ENCODE measurements around the gene DNAI4.
"Not testable (repeated sequence)": the region's sequence is repeated elsewhere in the genome, so short reads cannot be mapped to it uniquely, and the experiment has no call there.

DNAI4 gene

DNA sequence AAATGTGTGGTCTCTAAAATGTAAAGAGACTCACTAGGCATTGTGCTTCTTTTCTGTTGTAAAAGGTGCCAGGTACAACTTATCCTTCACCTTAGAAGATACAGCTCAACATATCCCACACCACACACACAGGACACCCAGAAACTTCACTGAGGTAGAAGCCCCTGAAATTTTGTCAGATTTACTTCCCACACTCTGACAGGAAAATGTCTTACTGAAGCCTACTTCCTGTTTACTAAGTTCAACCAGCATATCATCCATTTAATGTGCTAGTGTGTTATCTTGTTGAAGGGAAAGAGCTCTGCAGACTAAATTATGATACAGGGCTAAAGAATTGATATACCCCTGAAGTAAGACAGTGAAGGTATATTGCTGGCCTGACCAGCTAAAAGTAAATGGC, 83.7 kb downstream of the DNAI4 start:
- no peak for DNase-seq (ENCODE audit: low spot score)

DNA sequence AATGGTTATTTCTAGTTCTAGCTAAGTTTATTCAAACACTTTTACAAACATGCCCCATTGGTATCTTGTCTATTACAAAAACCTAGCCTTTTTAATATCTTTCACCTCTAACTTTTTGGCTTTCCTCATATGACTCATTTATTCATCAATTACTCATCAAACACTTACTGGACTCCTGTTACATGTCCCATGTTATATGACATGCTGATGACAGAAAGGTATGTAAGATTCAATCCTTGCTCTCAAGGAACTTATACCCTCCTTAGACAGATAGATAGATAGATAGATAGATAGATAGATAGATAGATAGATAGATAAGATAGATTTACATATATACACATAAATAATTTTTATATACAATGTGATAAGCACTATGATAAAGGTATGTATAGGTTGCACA, 89.7 kb downstream of the DNAI4 start:
- DNase-seq (ENCODE audit: low spot score): no peak

DNA sequence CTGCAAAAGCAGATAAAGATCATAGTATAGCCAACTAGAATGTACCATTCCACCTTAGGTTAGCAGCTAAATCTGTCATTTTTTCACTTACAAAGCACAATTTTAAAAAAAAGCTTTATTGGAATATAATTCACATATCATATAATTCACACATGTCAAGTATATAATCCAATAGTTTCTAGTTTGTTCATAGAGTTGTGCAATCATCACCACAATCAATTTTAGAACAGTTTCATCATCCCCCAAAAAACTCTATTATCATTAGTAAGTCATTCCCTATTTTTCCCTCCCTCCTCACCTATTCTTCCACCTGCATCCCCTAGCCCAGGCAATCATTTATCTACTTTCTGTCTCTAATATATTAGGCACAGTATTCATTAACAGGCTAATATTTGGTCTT, 91.5 kb downstream of the DNAI4 start:
- DNase-seq (ENCODE audit: low spot score): no peak

DNA sequence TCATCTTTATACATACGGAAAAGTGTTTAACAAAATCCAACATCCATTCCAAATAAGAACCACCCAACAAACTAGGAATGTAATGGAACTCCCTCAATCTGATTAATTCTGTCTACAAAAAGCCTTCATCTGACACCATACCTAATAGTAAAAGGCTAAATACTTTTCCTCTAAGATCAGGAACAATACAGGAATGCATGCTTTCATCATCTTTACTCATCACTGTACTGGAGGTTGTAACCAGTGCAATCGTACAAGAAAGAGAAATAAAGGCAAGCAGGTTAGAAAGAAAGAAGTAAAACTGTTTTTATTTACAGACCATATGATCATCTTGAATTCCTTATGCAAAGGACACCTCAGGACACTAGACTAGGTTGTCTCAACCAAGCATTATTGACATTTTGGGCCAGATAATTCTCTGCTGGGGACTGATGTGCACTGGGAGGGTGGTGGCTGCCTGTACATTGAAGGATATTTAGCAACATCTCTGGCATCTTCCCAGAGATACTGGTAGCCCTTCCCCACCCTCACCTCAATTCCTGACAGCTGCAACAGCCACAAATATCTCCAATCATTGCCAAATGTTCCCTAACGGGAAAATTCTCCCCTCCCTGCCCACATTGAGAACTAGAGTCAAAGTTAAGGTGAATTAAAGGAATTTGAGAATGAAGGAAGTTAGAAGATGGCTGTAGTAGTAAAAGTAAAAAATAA, 93.0 kb downstream of the DNAI4 start:
- no peak for DNase-seq (ENCODE audit: low spot score)

DNA sequence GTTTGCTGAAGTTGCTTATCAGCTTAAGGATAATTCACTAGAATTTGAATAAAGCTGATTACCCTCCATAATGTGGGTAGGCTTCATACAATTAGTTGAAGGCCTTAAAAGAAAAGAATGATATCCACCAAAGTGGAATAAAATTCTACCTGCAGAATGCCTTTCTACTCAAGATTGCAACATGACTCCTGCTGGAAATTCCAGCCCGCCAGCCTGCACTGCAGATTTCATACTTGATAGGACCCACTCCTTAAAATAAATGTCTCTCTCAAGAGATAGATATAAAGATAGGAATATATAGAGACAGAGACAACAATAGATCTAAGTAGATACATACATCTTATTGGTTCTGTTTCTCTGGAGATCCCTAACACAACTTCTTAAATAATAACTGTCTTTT, 99.9 kb downstream of the DNAI4 start:
- no peak for DNase-seq (ENCODE audit: low spot score)

DNA sequence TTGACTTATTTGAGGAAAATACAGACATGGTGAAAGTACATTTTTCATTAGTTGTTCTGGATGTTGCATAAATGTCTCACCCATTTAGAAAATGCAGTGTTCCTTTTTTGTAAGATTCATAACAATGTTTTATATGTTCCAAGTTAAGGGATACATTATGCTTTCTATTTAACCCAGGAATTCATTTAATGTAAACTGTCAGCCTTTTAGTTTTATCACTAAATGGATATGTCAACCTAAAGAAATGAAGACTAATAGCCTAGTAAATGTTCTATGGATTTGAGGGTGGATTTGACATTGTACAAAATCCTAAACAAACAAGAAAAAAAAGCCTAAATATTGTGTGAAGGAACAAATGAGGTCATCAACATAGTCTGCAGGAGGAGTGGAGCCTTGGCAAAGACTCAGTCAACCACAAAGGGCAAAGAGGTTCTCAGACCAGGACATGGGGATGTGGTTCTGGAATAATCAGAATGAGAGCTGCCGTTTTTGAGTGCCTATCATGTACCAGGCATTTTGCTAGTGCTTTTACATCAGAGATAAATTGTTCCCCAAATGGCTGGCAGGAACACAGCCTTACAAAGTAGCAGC, 114.8 kb downstream of the DNAI4 start:
- DNase-seq (ENCODE audit: low spot score): no peak

DNA sequence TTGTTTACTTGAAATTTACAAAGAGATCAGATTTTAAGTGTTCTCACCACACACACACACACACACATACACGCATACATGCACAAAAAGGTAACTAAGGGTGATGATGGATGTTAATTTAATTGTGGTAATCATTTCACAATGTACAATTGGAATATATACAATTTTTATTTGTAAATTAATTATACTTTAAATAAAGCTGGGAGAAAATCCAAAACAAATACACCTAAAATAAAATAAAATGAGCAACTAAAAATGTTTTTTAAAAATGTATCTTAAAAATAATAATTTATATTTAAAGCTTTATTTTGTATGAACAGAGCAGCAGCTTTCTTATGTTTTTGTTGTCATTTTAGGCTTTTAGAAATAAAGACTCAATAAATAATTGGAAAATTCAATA, 115.4 kb downstream of the DNAI4 start:
- DNase-seq (ENCODE audit: low spot score): no peak

DNA sequence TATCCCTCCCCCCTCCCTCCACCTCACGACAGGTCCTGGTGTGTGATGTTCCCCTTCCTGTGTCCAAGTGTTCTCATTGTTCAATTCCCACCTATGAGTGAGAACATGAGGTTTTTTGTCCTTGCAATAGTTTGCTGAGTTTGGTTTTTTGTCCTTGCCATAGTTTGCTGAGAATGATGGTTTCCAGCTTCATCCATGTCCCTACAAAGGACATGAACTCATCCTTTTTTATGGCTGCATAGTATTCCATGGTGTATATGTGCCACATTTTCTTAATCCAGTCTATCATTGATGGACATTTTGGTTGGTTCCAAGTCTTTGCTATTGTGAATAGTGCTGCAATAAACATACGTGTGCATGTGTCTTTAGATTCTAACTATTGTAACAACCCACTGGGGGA, 128.8 kb downstream of the DNAI4 start:
- DNase-seq (ENCODE audit: low spot score): not testable (repeated sequence)

DNA sequence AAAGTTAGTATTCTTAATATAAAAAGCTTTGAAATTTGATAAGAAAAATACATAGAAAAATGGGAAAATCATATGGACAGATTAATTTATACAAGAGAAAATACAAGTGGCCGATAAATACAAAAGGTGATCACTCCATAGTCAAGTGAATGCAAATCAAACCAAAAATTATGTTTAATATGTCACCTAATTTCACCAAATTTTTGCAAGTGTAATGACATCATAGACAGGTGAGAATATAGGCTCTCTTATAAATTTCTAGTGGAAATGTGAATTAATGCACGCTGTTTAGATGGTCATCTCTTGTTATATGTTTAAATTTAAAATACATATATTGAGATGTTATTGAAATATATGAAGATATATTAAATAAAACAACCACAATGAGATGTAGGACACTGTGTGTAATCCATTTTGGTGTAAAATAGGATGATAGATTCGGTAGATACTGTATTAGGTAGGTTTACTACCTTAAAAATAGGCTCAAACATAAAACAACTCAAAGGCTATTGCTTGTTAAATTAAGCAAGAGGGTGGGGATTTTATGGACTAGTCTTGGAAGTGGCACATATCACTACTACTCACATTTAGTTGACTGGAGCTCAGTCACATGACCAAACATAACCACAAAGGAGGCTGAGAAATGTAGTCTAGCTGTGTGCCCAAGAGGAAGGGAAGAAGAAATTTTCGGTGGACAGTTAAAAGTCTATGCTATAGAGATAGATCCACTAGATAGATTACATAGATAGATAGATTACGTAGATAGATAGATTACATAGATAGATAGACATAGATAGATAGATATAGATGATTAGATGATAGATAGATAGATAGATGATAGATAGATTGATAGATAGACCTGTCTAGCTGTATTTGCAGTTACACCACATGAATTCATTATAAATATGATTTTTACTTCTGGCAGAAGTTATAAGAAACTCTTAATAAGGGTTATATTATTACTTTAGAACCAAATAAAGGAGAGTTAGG, 132.7 kb downstream of the DNAI4 start:
- DNase-seq (ENCODE audit: low spot score): no peak

DNA sequence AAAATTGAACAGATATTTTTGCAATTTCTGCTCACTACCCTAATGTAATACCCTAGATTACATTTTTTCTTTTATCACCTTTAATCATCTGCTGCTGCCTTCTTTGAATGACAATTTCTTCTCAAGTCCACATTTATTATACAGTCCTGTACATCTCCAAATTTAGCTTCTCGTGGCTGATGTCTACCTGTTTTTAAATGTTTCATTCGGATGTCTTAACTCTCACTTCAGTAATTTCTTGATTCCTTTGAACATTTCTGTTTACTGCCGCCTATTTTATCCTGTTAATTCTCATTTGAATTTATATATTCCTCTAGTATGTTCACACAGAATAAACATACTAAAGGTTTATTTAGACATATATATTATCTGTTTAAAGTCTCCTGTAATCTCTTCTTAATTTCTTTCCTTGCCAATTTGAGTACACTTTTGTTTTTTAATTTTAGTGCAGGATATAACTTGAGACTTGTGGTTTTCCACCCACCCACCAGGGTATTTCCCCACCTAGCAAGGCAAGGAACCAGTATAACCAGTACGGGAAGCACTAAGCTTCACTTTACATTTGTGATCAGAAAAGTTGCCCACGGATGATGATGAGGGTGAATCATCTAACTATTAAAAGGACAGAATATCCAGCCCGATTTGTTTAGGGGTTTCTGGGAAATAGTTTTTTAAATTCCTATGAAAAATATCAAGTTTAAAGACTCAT, 136.3 kb downstream of the DNAI4 start:
- no peak for DNase-seq (ENCODE audit: low spot score)

DNA sequence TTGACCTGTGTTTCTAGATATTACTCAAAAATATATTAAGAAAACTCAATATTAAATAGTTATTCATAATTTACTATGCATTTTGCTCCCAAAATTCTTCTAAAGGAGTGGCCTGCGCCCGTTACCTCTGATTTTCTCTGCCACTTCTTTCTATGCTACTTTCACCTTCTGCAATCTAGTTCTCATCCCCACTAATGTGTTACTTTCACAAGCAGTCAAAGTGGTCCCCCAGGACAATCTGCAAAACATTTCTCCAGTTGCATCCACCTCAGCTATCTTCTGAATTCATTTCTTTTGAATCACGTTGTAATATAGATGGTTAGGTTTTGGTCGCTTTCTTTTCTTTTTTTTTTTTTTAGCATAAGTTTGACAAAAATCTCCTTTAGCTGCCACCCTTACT, 137.0 kb downstream of the DNAI4 start:
- DNase-seq (ENCODE audit: low spot score): no peak

DNA sequence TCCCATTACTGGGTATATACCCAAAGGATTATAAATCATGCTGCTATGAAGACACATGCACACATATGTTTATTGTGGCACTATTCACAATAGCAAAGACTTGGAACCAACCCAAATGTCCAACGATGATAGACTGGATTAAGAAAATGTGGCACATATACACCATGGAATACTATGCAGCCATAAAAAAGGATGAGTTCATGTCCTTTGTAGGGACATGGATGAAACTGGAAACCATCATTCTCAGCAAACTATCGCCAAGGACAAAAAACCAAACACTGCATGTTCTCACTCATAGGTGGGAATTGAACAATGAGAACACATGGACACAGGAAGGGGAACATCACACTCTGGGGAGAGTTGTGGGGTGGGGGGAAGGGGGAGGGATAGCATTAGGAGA, 138.9 kb downstream of the DNAI4 start:
- not testable (repeated sequence) for DNase-seq (ENCODE audit: low spot score)

DNA sequence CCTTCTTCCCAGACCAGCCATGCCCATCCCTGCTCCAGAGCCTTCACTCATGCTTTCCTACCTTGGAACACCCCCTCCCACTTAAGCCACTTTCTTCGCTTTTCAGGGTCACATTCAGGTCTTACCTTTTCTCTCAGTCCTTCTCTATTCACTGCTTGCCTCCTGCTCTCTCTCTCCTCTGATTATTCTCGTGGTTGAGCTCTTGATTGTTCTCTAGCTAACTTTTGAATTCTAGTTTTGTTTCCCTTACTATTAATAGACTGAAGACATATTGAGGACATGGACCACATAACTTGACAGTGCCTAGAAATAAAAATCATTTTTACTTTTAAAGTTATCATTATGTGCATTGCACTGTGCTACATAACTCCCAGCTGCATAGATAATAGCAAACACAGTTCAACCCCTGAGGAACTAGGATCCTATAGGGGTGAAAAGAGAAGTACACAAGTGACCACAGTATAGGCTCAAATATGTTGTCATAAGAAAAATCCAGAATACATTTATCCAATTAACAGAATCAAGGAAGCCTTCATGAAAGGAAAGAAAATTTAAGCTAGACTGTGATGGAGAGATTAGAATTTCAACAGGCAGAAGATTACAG, 145.1 kb downstream of the DNAI4 start:
- no peak for DNase-seq (ENCODE audit: low spot score)

DNA sequence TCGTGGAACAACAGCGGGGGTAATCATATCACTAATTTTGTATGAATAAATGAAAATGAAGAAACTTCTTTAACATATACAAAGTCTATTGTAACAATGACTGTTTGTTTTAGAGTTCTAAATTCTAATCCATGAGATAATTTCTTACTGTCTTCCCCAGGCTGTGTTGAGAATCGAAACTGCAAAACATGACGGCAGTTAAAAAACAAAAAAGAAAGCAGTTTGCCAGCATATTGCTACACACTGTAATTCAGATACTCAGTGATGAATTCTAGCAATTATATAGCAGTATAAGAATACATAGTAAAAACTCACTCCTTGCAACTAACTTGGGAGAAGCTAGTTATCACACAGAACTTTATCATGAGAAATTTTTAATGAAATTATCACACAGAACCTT, 145.7 kb downstream of the DNAI4 start:
- DNase-seq (ENCODE audit: low spot score): no peak

DNA sequence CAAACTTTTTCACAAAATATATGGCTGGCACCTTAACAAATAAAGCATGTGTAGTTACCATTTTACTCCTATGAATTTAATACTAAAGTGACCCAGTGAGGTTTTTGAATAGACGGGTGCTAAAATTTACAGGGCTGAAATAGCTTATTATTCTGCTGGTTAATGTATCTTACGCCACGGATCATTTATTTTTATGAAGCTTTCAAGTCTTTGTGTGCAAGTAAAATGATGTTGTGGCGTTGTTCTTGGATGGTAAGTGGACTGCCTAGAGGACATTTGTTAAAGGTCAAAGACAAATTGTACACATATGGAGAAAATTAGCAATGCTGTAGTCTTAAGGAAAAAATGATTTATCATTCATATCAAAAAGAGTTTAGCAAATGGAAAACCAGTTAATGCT, 146.4 kb downstream of the DNAI4 start:
- no peak for DNase-seq (ENCODE audit: low spot score)

DNA sequence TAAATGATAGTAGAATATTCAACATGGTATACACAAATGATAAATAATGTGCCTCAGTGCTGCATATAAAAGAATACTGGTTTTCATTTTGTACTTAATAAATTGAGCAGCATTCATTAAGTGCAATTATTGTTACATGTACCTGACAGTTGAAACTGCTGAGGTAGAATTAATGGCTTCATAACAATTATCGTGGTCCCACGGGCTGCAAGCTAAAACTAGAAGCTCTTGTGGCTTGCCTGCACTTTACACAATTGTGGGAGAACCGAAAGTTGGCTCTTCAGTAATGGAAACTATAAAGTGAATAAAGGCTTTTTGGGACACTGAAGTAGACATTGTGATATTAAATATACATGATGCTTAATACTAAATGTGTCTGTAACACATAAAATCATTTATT, 146.8 kb downstream of the DNAI4 start:
- DNase-seq (ENCODE audit: low spot score): no peak

DNA sequence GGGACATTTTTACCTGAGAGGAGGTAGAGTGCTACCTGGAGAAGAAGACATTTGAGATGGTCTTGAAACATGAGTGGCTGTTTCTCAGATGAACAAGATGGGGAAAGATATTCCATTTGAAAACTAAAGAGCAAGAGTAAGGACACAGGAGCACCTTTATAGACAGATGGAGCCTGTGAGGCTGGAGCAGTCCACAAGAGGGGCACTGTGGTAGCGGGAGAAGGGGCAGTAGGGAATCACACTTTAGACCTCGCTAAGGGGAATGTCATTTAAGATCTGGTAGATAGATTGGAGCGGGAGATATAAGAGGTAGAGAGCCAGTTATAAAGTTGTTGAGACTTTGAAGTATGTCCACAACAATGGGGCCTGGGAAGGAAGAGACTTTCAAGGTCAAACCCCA, 149.0 kb downstream of the DNAI4 start:
- DNase-seq (ENCODE audit: low spot score): no peak

DNA sequence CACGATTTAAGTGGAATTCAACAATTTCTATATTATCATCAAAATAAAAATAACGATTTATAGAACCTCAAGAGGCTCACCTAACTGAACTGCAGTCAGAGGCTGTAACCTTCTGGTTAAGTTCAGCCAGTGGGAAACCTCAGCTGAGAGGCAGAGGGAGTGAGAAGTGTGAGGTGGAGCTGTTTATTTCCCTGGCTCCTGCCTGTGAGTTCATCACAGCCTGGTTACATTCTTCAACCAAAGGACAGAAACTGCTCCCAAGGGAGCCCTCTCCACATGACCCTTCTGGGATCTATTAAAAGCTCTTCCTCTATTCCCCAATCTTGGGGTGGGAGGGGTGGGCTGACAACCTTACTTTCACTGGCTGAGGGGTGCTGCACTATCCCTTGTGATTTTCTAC, 150.2 kb downstream of the DNAI4 start:
- DNase-seq (ENCODE audit: low spot score): no peak

DNA sequence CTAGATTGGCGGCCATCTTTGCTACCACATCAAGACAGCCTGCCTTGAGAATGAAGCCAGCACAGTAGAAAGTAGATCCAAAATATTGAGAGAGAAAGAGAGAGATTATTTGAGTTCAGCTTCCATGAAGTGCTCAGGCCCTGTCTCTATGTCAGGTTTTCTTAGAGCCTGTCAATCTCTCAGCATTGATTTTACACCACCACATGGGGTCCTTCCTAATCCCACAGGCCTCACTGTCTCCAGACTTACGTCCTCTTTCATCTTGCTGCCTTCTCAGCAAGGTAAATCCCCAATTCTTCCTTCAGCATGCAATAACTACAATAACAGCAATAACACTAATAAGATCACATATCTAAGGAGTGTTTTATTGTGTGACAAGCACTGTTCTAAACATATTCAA, 151.4 kb downstream of the DNAI4 start:
- DNase-seq (ENCODE audit: low spot score): no peak

DNA sequence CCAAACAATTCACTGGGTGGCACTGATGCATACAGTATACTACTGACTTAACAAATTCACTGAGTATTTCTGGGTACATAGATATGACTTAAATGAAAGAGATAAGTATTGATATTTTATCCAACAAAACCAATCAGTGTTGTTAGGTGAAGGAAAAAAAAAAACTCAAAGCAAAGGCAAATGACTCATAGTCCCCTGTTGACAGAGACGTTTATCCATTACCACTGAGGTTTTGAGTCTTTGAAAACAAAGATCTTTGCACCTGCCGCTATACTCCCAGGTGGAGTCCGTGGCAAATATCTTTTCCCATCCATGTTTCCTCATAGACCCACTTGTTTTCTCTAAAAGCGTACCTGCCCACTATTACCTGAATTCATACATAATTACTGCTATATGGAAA, 154.0 kb downstream of the DNAI4 start:
- DNase-seq (ENCODE audit: low spot score): no peak

DNA sequence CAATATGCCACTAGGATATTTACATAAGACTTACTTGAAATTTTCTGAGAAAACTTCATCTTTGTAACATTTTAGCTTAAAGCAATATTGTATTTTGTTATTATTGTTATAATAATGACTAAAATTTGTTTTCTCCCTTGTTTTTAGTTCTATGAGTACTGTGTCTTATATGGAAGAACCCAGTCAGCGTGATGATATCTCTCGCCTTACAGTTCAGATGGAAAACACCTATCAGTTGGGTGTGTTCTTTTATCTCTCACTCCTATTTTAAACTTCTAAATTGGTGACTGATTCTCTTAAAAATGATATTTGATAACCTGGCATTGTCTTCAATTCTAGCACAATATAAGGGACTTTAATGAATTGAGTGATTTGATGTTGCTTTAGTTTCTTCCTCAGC, 154.4 kb downstream of the DNAI4 start:
- DNase-seq (ENCODE audit: low spot score): no peak
